Measurements from ENCODE around the gene SULT2B1.

SULT2B1 gene

GRCh38 chr19:48553676-48554384 is 1.9 kb downstream of the SULT2B1 start:
- H3K27ac ChIP-seq = no peak overlapping the region
- no peak for TF ChIP-seq ZFX (IDR thresholded peaks at IDR 0.05; ENCODE audit: borderline replicate concordance)
- no peak for TF ChIP-seq CTCF (IDR thresholded peaks at IDR 0.05)

GRCh38 chr19:48554385-48555091 is 2.6 kb downstream of the SULT2B1 start:
- TF ChIP-seq ZFX (IDR thresholded peaks at IDR 0.05; ENCODE audit: borderline replicate concordance) = no peak
- TF ChIP-seq CTCF (IDR thresholded peaks at IDR 0.05) = no peak
- H3K27ac ChIP-seq = no peak overlapping the region

DNA sequence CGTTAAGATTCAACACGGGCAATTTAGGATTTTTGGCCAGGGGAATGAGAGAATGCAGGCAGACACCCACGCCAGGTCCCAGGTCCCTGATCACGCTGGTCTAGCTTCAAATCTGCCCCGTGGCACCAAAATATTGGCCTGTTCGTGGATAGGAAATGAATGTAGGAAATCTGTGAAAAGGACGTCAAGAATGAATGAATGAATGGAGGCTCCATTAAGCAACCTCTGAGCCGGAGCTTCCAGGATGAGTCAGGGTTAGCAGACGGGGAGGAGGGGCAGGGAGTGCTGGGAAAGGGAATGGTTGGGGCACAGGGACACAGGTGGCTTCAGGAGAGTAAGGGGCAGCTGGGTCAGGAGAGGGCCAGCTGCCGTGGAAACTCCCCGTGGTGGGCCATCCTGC is 4.2 kb downstream of the SULT2B1 start:
- no peak for TF ChIP-seq CTCF (IDR thresholded peaks at IDR 0.05)
- TF ChIP-seq ZFX (IDR thresholded peaks at IDR 0.05; ENCODE audit: borderline replicate concordance) = no peak
- H3K27ac ChIP-seq = no peak overlapping the region

- TF ChIP-seq CTCF (IDR thresholded peaks at IDR 0.05) (no peak), ZFX (IDR thresholded peaks at IDR 0.05; ENCODE audit: borderline replicate concordance) (no peak)
- H3K27ac ChIP-seq = no peak overlapping the region
These were observed 4.9 kb downstream of the SULT2B1 start for GRCh38 chr19:48556825-48557224.

- no peak overlapping the region for H3K27ac ChIP-seq
- TF ChIP-seq CTCF (IDR thresholded peaks at IDR 0.05) (no peak), ZFX (IDR thresholded peaks at IDR 0.05; ENCODE audit: borderline replicate concordance) (no peak)
These were observed 6.2 kb downstream of the SULT2B1 start for GRCh38 chr19:48558018-48558684.

GRCh38 chr19:48560095-48560530 is 8.1 kb downstream of the SULT2B1 start:
- TF ChIP-seq CTCF (IDR thresholded peaks at IDR 0.05) (no peak), ZFX (IDR thresholded peaks at IDR 0.05; ENCODE audit: borderline replicate concordance) (no peak)
- no peak overlapping the region for H3K27ac ChIP-seq

DNA sequence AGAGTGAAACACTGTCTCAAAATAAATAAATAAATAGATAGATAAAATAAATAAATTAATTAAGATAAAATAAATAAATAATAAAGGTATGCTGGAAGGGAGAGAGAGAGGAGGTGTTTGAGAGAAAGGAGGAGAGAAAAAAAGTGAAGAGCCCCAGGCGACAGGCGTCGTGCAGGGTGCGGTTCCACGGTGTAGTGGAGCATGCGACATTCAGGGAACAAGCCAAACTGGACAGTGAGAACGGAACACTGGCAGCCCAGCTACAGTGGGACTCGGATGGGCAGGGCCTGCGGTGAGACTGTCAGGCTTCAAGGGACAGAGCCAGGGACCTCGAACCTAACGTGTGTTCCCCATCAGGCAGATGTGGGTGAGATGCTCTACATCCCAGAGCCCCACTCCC is 9.4 kb downstream of the SULT2B1 start:
- TF ChIP-seq ZFX (IDR thresholded peaks at IDR 0.05; ENCODE audit: borderline replicate concordance) (no peak), CTCF (IDR thresholded peaks at IDR 0.05) (no peak)
- H3K27ac ChIP-seq = no peak overlapping the region

Measured in 22Rv1 (cell line).